Stimulated activated CD8-positive, alpha-beta memory T cell treated with anti-CD3 and anti-CD28 coated beads, Interleukin-15, amount 100 ng/mL, for 4 hours (primary cell): ENCODE data around the gene ELOB.
A peak's percentile ranks its signal among the peaks of the same experiment; 100 is the strongest.

Experiments used
- DNase-seq, 2 donors: peaks; one replicate each; pipeline ENCODE4 v3.0.0-alpha.2; 2020; ENCODE audit warnings: low read depth in 2 of 2

The ELOB gene

DNA sequence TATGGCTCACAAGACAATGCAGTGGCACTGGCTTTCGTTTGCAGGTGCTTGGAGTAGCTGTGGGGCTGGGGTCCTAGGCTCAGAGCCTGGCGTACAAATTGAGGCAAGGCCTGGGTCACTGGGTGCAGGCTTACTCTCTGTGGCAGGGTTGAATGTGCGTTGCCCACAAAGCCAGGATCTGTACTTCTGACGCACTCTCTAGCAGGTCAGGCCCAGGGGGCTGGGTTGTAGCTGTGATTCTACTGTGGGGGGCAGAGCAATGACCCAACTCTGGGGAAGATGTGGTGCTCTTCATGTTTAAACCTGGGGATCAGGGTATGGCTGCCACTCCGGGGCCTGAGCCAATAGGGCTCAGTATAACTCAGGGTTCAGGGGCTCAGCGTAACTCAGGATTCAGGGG lies 33.6 kb upstream of the ELOB start:
- no peak for DNase-seq

- DNase-seq, result no peak
Measured at GRCh38 chr16:2809149-2809760, 32.2 kb upstream of the ELOB start.

DNA sequence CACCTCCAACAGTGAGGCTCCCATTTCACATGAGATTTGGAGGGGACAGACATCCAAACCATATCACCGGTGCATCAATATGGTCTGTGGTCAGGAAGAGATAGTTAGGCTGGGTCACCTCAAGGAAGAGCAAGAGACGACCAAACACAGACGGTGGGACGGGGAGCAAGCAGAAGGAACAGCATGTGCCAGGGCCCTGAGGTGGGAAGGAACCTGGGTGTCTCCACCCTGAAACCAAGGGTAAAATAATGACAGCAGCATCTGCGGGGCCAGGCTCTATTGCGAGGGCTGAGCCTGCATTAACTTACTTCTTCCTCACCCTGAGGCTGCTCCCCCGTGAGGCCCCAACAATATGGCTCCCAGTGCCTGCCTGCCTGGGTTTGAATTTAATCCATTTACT lies 31.1 kb upstream of the ELOB start:
- no peak for DNase-seq

DNA sequence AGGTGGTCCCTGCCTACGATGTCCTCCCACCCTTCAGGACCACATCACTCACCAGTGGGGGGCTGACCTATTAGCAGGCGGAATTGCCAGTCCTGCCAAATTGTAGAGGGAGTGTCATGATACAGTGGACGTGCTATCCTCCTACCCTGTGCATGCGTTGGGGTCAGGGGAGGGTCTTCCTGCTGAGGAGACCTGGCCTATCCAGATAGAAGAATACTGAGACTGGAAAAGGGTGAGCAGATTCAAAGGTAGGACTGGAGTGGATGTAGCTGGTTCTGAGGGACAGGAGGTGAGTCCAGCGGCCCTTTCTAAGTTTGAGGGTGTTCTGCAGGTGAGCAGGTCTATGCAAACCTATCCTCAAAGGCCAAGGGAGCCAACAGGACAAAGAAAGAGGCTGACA lies 29.2 kb upstream of the ELOB start:
- no peak for DNase-seq

GRCh38 chr16:2804728-2805127 lies 27.6 kb upstream of the ELOB start:
- no peak for DNase-seq

DNA sequence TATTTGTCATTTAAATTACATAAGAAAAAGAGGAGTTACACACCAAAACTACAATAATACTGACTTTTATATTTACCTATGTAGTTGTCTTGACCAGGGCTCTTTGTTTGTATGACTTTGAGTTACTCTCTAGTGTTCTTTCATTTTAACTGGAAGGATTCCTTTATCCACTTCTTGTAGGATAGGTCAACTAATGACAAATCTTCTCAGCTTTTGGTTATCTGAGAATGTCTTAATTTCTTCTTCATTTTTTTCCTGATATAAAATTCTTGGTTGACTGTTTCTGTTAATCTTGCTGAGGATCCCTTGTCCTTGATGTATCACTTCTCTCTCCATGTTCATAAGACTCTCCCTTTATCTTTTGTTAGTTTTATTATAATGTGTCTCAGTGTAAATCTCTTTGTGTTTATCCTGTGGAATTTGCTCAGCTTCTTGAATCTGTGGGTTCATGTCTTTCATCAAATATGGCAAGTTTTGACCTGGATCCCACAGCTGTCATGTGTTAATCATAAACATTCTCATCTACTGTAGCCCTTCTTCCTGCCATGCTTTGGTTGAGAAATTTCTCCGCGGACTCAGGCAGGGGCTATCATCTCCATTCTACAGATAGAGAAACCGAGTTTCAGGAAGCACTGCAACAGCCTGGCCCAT lies 26.6 kb upstream of the ELOB start:
- DNase-seq, result no peak

- DNase-seq, result no peak
Measured at GRCh38 chr16:2799859-2800226, 22.8 kb upstream of the ELOB start.

DNA sequence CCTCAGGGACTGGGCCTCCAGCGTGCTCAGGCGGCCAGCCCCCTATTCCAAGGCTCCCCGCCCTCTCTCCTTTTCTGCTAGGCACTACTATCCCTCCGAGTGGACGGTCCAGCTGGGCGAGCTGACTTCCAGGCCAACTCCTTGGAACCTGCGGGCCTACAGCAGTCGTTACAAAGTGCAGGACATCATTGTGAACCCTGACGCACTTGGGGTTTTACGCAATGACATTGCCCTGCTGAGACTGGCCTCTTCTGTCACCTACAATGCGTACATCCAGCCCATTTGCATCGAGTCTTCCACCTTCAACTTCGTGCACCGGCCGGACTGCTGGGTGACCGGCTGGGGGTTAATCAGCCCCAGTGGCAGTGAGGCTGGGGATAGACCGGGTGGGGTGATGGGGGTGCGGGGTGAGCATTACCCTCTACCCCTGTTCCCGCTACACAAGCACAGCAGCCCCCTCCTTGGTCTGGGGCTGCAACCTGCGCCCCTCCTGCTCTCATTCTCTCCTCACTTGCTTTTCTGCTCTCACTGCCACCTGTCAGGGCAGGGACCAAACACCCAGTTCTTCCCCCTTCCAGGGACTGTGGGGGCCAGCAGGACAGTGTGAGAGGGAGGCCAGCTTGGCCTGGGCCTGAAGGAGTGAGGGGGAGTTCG lies 22.3 kb upstream of the ELOB start:
- no peak for DNase-seq

GRCh38 chr16:2798723-2799204 lies 21.7 kb upstream of the ELOB start:
- DNase-seq, result no peak

GRCh38 chr16:2795395-2796143 lies 18.5 kb upstream of the ELOB start:
- no peak for DNase-seq

- no peak for DNase-seq
Measured at GRCh38 chr16:2792940-2793339, 15.9 kb upstream of the ELOB start.

GRCh38 chr16:2791174-2791573 lies 14.1 kb upstream of the ELOB start:
- no peak for DNase-seq

- no peak for DNase-seq
Measured at GRCh38 chr16:2790631-2791030, 13.6 kb upstream of the ELOB start.

- DNase-seq, result no peak
Measured at GRCh38 chr16:2787961-2788360, 10.9 kb upstream of the ELOB start.

DNA sequence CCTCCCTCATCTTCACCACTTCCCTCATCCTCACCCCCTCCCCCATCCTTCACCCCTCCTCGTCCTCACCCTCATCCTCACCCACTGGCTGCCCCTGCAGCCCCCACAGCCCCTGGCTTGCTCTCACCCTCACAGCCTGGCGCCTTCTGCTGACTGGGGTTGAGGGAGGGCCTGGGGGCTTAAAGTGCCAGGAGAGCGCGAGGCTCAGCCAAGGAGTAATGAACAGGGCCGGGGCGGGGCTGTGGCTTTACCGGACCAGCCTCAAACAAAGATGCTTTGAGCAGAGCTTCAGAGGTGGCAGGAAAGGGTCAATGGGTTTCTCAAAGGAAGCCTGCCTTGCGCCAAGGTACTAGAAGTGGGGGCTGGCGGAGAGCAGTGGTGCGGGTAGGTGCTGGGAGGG lies 10.3 kb upstream of the ELOB start, which contains the start of gene PRSS33:
Gene PRSS33, minus strand, starts transcription at position 155 of the 400 bp plus-strand sequence. CDS start 1,013 bp downstream, outside the sequence.
- DNase-seq, result no peak

- no peak for DNase-seq
Measured at GRCh38 chr16:2786826-2787151, 9.7 kb upstream of the ELOB start.

DNA sequence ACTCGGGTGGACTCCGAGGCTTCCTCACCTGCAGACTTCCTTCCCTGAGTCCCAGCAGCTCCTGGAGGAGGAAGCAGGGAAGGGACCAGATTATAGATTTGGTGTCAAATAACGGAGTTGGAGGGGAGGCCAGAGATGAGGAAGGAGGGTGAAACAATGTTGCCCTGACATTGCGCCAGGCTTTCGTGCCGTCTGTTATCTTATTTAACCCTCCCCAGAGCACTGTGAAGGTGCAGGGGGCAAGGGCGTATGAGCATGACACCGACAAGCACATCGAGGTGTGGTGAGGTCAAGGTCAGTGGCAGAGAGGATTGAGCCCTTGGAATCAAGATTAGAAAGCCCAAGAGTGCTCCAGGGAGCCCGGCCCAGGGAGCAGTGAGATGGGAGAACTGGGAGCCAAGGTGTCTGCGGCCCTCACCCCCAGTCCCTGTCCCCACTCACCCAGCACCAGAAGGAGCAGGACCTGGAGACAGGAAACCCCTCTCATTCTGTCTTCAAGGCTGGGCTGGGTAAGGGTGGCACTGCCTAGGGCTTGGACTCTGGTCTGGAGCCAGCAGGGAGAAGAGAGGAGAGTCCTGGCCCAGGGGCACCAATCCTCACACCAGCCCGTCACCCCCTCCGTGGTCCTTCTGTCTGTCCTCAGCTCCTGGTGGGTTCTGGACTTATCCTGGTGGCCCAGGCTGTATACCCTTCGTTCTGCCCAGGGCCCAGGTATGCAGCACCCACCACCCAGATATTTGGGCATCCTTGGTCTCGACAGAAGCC lies 9.2 kb upstream of the ELOB start:
- DNase-seq, result no peak

GRCh38 chr16:2785101-2785991 lies 8.3 kb upstream of the ELOB start:
- DNase-seq, result peak in 1 of 2 donors; percentile 20

- no peak for DNase-seq
Measured at GRCh38 chr16:2784358-2785100, 7.4 kb upstream of the ELOB start.
